OCI-LY3 (cell line): ENCODE results near the gene CEP104.

ENCODE experiments used
- EZH2phosphoT487 ChIP-seq: fragments of 200-600 bp; shearing (Covaris generic); IDR thresholded peaks from 2 replicates; pipeline ENCODE4 v1.6.1; 2018; ENCODE audit warnings: antibody characterized with exemption, mixed run types, low read depth
- TF ChIP-seq, protein P1 (sequence below): fragments of 200-600, 300-600 bp; sonication (generic); IDR thresholded peaks from 2 replicates; pipeline ENCODE4 v1.5.1; 2014; ENCODE audit warnings: antibody characterized with exemption, low read length, low read depth

DNA sequence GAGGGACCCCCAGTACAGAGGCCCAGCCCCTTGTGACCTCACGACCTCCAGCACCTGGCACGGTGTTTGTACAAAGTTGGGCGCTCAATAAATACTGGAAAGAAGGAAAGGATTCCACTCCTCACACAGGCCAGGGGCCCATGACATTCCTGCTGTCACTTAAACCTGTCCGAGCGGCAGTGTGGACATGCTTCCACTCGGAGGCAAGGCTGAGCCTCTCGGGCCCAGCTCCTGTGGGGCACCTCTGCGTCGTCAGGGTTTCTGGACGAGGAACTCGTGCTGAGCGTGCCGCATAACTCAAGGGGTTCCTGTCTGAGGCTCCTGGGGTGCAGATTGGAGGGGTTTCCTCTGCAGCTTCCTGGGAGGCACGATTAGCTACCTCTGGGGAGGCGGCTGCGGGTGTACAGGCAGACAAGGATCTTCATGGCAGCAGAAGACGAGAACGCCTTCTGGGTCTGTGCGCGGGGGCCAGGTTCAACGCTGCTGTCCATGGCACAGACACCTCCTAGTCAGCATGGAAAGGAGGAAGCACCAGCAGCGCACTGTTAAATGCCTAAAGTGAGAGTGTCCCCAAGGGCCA is 88.1 kb downstream of the CEP104 start:
- TF ChIP-seq, protein P1, sequence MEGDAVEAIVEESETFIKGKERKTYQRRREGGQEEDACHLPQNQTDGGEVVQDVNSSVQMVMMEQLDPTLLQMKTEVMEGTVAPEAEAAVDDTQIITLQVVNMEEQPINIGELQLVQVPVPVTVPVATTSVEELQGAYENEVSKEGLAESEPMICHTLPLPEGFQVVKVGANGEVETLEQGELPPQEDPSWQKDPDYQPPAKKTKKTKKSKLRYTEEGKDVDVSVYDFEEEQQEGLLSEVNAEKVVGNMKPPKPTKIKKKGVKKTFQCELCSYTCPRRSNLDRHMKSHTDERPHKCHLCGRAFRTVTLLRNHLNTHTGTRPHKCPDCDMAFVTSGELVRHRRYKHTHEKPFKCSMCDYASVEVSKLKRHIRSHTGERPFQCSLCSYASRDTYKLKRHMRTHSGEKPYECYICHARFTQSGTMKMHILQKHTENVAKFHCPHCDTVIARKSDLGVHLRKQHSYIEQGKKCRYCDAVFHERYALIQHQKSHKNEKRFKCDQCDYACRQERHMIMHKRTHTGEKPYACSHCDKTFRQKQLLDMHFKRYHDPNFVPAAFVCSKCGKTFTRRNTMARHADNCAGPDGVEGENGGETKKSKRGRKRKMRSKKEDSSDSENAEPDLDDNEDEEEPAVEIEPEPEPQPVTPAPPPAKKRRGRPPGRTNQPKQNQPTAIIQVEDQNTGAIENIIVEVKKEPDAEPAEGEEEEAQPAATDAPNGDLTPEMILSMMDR, result no peak
- no peak for TF ChIP-seq EZH2phosphoT487
